SK-N-SH (cell line): ENCODE results near the gene ZCCHC7. TPM values are rescaled to one million over a fixed set of nuclear protein-coding genes. Genes with fewer than 3 reads are reported as not detected.

ENCODE experiments used
- CTCF ChIA-PET: fragments of 300-600, 350-600 bp; formaldehyde crosslinking; extraction: SDS; loops from one replicate; lab custom pipeline; 2021; lab: Yijun Ruan, JAX
- POLR2A ChIA-PET: fragments of 350-600 bp; sonication (Branson Sonifier 250); formaldehyde crosslinking; extraction: SDS; loops from one replicate; lab custom pipeline; 2020; ENCODE audit warnings: antibody characterized with exemption, inconsistent platforms; lab: Yijun Ruan, JAX
- DNase-seq: peaks from one replicate; pipeline ENCODE4 v3.0.0; 2012
- H2AFZ ChIP-seq: fragments of 200-600 bp; sonication (generic); 2 replicates; pipeline ENCODE4 v1.8.1; 2016; ENCODE audit warnings: antibody characterized with exemption, mild to moderate bottlenecking, low read depth
- H3F3A ChIP-seq: fragments of 200-600 bp; sonication (generic); replicated peaks from 2 replicates; pipeline ENCODE3; 2016; ENCODE audit warnings: antibody characterized with exemption, mild to moderate bottlenecking; ENCODE audit not compliant: insufficient read depth
- H3K27ac ChIP-seq, 2 experiments: fragments of 200-500 bp in 1 of 2; fragments of 200-600 bp in 1 of 2; sonication (Bioruptor generic) in 1 of 2; sonication (generic), shearing (Covaris generic) in 1 of 2; 2 replicates each; pipeline versions ENCODE4 v1.5.1 to v1.6.1; 2014 to 2016; ENCODE audit warnings: low read depth in 2 of 2, inconsistent platforms in 1 of 2, low read length in 1 of 2, mild to moderate bottlenecking in 1 of 2, mixed read lengths in 1 of 2
- H3K27me3 ChIP-seq: fragments of 200-600 bp; sonication (generic), shearing (Covaris generic); 2 replicates; pipeline ENCODE4 v1.6.1; 2016; ENCODE audit warnings: mixed run types; ENCODE audit not compliant: insufficient read depth
- H3K36me3 ChIP-seq, 2 experiments: fragments of 200-500 bp in 1 of 2; fragments of 200-600 bp in 1 of 2; sonication (Bioruptor generic) in 1 of 2; sonication (generic) in 1 of 2; replicated peaks in 1 of 2; 2 replicates each; pipeline versions ENCODE3 to v1.5.1; 2014 to 2016; ENCODE audit warnings: low read length in 1 of 2, mild to moderate bottlenecking in 1 of 2; ENCODE audit not compliant: insufficient read depth in 2 of 2, control insufficient read depth in 1 of 2
- H3K4me1 ChIP-seq, 2 experiments: fragments of 200-500 bp in 1 of 2; fragments of 200-600 bp in 1 of 2; sonication (Bioruptor generic) in 1 of 2; sonication (generic), shearing (Covaris generic) in 1 of 2; 2 replicates each; pipeline versions ENCODE4 v1.5.1 to v1.6.1; 2014 to 2016; ENCODE audit warnings: low read depth in 1 of 2, low read length in 1 of 2, mixed run types in 1 of 2; ENCODE audit not compliant: insufficient read depth in 2 of 2, control insufficient read depth in 1 of 2
- H3K4me2 ChIP-seq: fragments of 200-600 bp; sonication (generic), shearing (Covaris generic); 2 replicates; pipeline ENCODE4 v1.6.1; 2017; ENCODE audit warnings: mixed run types
- H3K4me3 ChIP-seq, 2 experiments: fragments of 200-500 bp in 1 of 2; fragments of 200-600 bp in 1 of 2; sonication (Bioruptor generic) in 1 of 2; sonication (generic), shearing (Covaris generic) in 1 of 2; 2 replicates each; pipeline versions ENCODE4 v1.5.1 to v1.8.1; 2014 to 2016; ENCODE audit warnings: low read depth in 2 of 2, inconsistent platforms in 1 of 2, low read length in 1 of 2, mild to moderate bottlenecking in 1 of 2, mixed read lengths in 1 of 2, moderate library complexity in 1 of 2
- H3K79me2 ChIP-seq: fragments of 200-600 bp; sonication (generic); 2 replicates; pipeline ENCODE4 v1.8.1; 2017; ENCODE audit warnings: mild to moderate bottlenecking; ENCODE audit not compliant: insufficient read depth
- H3K9ac ChIP-seq: fragments of 200-600 bp; sonication (generic); 2 replicates; pipeline ENCODE4 v1.6.1; 2017; ENCODE audit warnings: mixed run types
- H3K9me2 ChIP-seq: fragments of 200-600 bp; sonication (generic); 2 replicates; pipeline ENCODE4 v1.6.1; 2017; ENCODE audit warnings: mixed run types
- H3K9me3 ChIP-seq: fragments of 200-600 bp; sonication (generic); 2 replicates; pipeline ENCODE4 v1.6.1; 2017; ENCODE audit warnings: mixed run types, mild to moderate bottlenecking, moderate library complexity
- H4K20me1 ChIP-seq: fragments of 200-600 bp; sonication (generic); 2 replicates; pipeline ENCODE4 v1.6.1; 2017; ENCODE audit warnings: mild to moderate bottlenecking, mixed run types; ENCODE audit not compliant: insufficient read depth
- ELF1 ChIP-seq: IDR thresholded peaks from 2 replicates; pipeline ENCODE4 v1.4.0; 2012
- EP300 ChIP-seq, 2 experiments: IDR thresholded peaks; 2 replicates each; pipeline versions ENCODE4 v1.4.0 to v1.6.1; 2012; ENCODE audit warnings: borderline replicate concordance in 1 of 2, low read depth in 1 of 2, low read length in 1 of 2
- EZH2phosphoT487 ChIP-seq: fragments of 200-600 bp; sonication (generic); IDR thresholded peaks from 2 replicates; pipeline ENCODE4 v1.6.1; 2017; ENCODE audit warnings: low read depth, mixed run types, mild to moderate bottlenecking, antibody characterized with exemption, moderate library complexity, borderline replicate concordance
- NFIC ChIP-seq: IDR thresholded peaks from 2 replicates; pipeline ENCODE4 v1.4.0; 2012; ENCODE audit warnings: borderline replicate concordance
- POLR2AphosphoS5 ChIP-seq: IDR thresholded peaks from 2 replicates; pipeline ENCODE4 v1.6.1; 2012; ENCODE audit warnings: low read depth, low read length
- RAD21 ChIP-seq: IDR thresholded peaks from 2 replicates; pipeline ENCODE4 v1.6.1; 2012; ENCODE audit warnings: mild to moderate bottlenecking, low read length
- RCOR1 ChIP-seq: fragments of 150-350 bp; IDR thresholded peaks from 2 replicates; pipeline ENCODE4 v1.6.1; 2017; ENCODE audit warnings: antibody characterized with exemption, low read length
- TEAD4 ChIP-seq: IDR thresholded peaks from 2 replicates; pipeline ENCODE4 v1.4.0; 2012; ENCODE audit warnings: mild to moderate bottlenecking, borderline replicate concordance; ENCODE audit not compliant: insufficient read depth
- WGBS: methylation state at CpG from one replicate; pipeline ENCODE4 v1.1.6; 2017; ENCODE audit warnings: low lambda C conversion rate; 5-methylcytosine and 5-hydroxymethylcytosine counted together
- polyA plus RNA-seq, 3 experiments: library from polyadenylated mRNA; depleted of rRNA; stranded (reverse); fragments of >200 nt; gene quantifications; 2 replicates each; pipeline ENCODE4 v1.2.3, GENCODE V29; 2012
- TF ChIP-seq, protein P1 (sequence below): IDR thresholded peaks from 2 replicates; pipeline ENCODE4; 2012
- TF ChIP-seq, protein P2 (sequence below): IDR thresholded peaks from 2 replicates; pipeline ENCODE4 v1.6.1; 2012; ENCODE audit warnings: mild to moderate bottlenecking, low read depth, low read length, moderate library complexity

The ZCCHC7 gene
- polyA plus RNA-seq, 1 of the 3 experiments (the other 2 are of a cell fraction) = 12.6 TPM

DNA sequence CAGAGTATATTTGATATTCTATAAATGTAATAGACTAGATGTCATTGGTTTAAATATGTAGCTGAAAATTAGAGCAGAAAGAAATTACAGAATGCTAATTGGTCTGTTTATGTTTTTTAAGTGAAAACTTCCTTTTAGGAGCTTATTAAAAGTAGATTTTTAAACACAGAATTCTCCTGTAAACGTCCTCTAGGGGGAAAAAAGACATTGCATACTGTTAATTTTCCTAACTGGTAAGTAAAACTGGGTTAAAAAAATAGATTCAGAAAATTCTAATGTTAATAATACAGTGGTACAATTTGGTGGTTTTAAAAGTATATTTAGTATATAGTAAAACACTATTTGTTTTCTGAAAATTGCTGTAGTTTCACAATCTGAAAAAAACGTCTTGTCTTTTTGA is 59.8 kb downstream of the ZCCHC7 start:
- Histone ChIP-seq H3K9me2 (no peaks in the 10 kb centered on the region), H3K9me3 (0 out of 2 replicates have a peak, but pooled peaks cover 4% of the 10 kb centered on the region), H3K9ac (no peak overlapping the region), H3K27me3 (no peaks in the 10 kb centered on the region), H3K4me2 (no peak overlapping the region), H3K79me2 (peaks cover 36% of the 10 kb centered on the region), H3K4me1 (no peaks in the 10 kb centered on the region), H3K4me3 (no peak overlapping the region), H2AFZ (no peak overlapping the region), H3F3A (peaks cover 8% of the 10 kb centered on the region), H3K36me3 (peaks cover 4 to 20% of the 10 kb centered on the region in 2 experiments), H3K27ac (no peak overlapping the region), H4K20me1 (no peaks in the 10 kb centered on the region)
- ChIA-PET CTCF (interaction anchor here (0.6 to 1.3 kb wide), 4 partner anchors 9 to 17 kb away, joined by 3 to 5 read pairs (median 4); no protein-coding TSS in a partner anchor), POLR2A (no interaction called here)
- TF ChIP-seq RAD21 (no peak), RCOR1 (no peak), TEAD4 (no peak), ELF1 (no peak), POLR2AphosphoS5 (no peak), NFIC (no peak)
- TF ChIP-seq, protein P1, sequence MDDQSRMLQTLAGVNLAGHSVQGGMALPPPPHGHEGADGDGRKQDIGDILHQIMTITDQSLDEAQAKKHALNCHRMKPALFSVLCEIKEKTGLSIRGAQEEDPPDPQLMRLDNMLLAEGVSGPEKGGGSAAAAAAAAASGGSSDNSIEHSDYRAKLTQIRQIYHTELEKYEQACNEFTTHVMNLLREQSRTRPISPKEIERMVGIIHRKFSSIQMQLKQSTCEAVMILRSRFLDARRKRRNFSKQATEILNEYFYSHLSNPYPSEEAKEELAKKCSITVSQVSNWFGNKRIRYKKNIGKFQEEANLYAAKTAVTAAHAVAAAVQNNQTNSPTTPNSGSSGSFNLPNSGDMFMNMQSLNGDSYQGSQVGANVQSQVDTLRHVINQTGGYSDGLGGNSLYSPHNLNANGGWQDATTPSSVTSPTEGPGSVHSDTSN = no peak
- WGBS = 80% methylated on average over 2 of the region's 2 CpGs
- DNase-seq = no peak

DNA sequence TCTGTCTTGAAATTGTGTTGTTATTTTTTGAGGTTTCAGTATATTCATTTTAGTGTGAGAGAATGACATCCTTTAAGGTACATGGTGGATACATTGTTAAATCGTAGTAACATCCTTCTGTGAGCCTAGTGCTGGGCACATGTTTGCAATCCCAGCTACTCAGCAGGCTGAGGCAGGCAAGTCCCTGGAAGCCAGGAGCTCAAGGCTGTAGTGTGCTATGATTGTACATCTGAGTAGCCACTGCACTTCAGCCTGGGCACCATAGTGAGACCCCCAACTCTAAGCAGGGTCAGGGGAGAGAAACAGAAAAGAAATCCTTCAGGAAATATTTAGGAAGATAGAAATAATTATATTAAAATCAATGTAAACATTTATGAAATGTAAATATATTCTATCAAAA is 62.3 kb downstream of the ZCCHC7 start:
- no peak for DNase-seq
- Histone ChIP-seq H3K9me3 (0 out of 2 replicates have a peak, but pooled peaks cover 4% of the 10 kb centered on the region), H3F3A (peaks cover 13% of the 10 kb centered on the region), H3K4me3 (no peak overlapping the region), H4K20me1 (no peaks in the 10 kb centered on the region), H3K36me3 (peaks cover 4 to 24% of the 10 kb centered on the region in 2 experiments), H3K27ac (no peak overlapping the region), H2AFZ (no peak overlapping the region), H3K9me2 (no peaks in the 10 kb centered on the region), H3K27me3 (no peaks in the 10 kb centered on the region), H3K79me2 (peaks cover 36% of the 10 kb centered on the region), H3K9ac (no peak overlapping the region), H3K4me2 (no peak overlapping the region), H3K4me1 (peaks cover 0 to 4% of the 10 kb centered on the region in 2 experiments; a peak in 1 of 4 replicates)
- POLR2A ChIA-PET = no interaction called here
- 100% methylated on average over 1 of the region's 1 CpG for WGBS
- CTCF ChIA-PET = interaction anchor here (2.2 kb wide), 1 partner anchor 10 kb away, joined by 5 read pairs; no protein-coding TSS in a partner anchor
- no peak for TF ChIP-seq EP300 (IDR thresholded peaks at IDR 0.05; ENCODE audit: borderline replicate concordance in 1 of 2, low read depth in 1 of 2, low read length in 1 of 2)
- TF ChIP-seq EZH2phosphoT487 = no peak
- TF ChIP-seq, protein P2, sequence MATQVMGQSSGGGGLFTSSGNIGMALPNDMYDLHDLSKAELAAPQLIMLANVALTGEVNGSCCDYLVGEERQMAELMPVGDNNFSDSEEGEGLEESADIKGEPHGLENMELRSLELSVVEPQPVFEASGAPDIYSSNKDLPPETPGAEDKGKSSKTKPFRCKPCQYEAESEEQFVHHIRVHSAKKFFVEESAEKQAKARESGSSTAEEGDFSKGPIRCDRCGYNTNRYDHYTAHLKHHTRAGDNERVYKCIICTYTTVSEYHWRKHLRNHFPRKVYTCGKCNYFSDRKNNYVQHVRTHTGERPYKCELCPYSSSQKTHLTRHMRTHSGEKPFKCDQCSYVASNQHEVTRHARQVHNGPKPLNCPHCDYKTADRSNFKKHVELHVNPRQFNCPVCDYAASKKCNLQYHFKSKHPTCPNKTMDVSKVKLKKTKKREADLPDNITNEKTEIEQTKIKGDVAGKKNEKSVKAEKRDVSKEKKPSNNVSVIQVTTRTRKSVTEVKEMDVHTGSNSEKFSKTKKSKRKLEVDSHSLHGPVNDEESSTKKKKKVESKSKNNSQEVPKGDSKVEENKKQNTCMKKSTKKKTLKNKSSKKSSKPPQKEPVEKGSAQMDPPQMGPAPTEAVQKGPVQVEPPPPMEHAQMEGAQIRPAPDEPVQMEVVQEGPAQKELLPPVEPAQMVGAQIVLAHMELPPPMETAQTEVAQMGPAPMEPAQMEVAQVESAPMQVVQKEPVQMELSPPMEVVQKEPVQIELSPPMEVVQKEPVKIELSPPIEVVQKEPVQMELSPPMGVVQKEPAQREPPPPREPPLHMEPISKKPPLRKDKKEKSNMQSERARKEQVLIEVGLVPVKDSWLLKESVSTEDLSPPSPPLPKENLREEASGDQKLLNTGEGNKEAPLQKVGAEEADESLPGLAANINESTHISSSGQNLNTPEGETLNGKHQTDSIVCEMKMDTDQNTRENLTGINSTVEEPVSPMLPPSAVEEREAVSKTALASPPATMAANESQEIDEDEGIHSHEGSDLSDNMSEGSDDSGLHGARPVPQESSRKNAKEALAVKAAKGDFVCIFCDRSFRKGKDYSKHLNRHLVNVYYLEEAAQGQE = no peak
